Fibroblast of lung (primary cell): ENCODE results near the gene PFN3. TPM values are rescaled to one million over a fixed set of nuclear protein-coding genes. Genes with fewer than 3 reads are reported as not detected.

ENCODE experiments used
- DNase-seq, 2 donors: peaks; one replicate each; pipeline versions ENCODE4 v3.0.0 to v3.0.0-alpha.2; 2010; ENCODE audit warnings: low read depth in 2 of 2
- H2AFZ ChIP-seq: 2 replicates; pipeline ENCODE4 v1.5.1; 2012; ENCODE audit warnings: low read length, control low read depth, inconsistent platforms
- H3K27ac ChIP-seq: 2 replicates; pipeline ENCODE4 v1.5.1; 2011; ENCODE audit warnings: low read length, control low read depth; ENCODE audit not compliant: insufficient read depth
- H3K27me3 ChIP-seq: 2 replicates; pipeline ENCODE4 v1.5.1; 2011; ENCODE audit warnings: mild to moderate bottlenecking, low read length; ENCODE audit not compliant: control insufficient read depth, insufficient read depth
- H3K36me3 ChIP-seq: 2 replicates; pipeline ENCODE4 v1.5.1; 2011; ENCODE audit warnings: low read length; ENCODE audit not compliant: control insufficient read depth, insufficient read depth
- H3K4me1 ChIP-seq: 2 replicates; pipeline ENCODE4 v1.5.1; 2011; ENCODE audit warnings: low read length; ENCODE audit not compliant: control insufficient read depth, insufficient read depth; ENCODE audit errors: extremely low read depth
- H3K4me2 ChIP-seq: 2 replicates; pipeline ENCODE4 v1.5.1; 2011; ENCODE audit warnings: low read length, control low read depth; ENCODE audit not compliant: insufficient read depth; ENCODE audit errors: extremely low read depth
- H3K4me3 ChIP-seq, 4 experiments: fragments of 200-600 bp in 1 of 4; sonication (generic) in 1 of 4; replicated peaks in 1 of 4; 2 replicates each; pipeline ENCODE4 v1.5.1; 2011 to 2016; ENCODE audit warnings: low read length in 4 of 4, low read depth in 3 of 4, mild to moderate bottlenecking in 3 of 4, control low read depth in 2 of 4, inconsistent platforms in 1 of 4, mixed read lengths in 1 of 4; ENCODE audit not compliant: insufficient read depth in 1 of 4; ENCODE audit errors: control extremely low read depth in 1 of 4
- H3K79me2 ChIP-seq: 2 replicates; pipeline ENCODE4 v1.5.1; 2012; ENCODE audit warnings: mild to moderate bottlenecking, low read length, inconsistent platforms; ENCODE audit not compliant: control insufficient read depth, insufficient read depth
- H3K9ac ChIP-seq: 2 replicates; pipeline ENCODE4 v1.5.1; 2011; ENCODE audit warnings: mild to moderate bottlenecking, low read length, control low read depth; ENCODE audit not compliant: insufficient read depth
- H3K9me3 ChIP-seq: 2 replicates; pipeline ENCODE4 v1.5.1; 2012; ENCODE audit warnings: low read depth, low read length; ENCODE audit not compliant: control insufficient read depth, insufficient read depth
- H4K20me1 ChIP-seq: 2 replicates; pipeline ENCODE4 v1.5.1; 2011; ENCODE audit warnings: low read length; ENCODE audit not compliant: control insufficient read depth, insufficient read depth; ENCODE audit errors: extremely low read depth
- CTCF ChIP-seq, 2 donors: IDR thresholded peaks in 1 of 2; conservative IDR thresholded peaks in 1 of 2; 1 replicate in 1 of 2; 2 replicates in 1 of 2; pipeline ENCODE4 v1.5.1; 2011 to 2012; ENCODE audit warnings: low read length in 2 of 2, control low read depth in 1 of 2, inconsistent platforms in 1 of 2, low read depth in 1 of 2, mild to moderate bottlenecking in 1 of 2
- EZH2 ChIP-seq: IDR thresholded peaks from 2 replicates; pipeline ENCODE4 v1.5.1; 2012; ENCODE audit warnings: low read length, control low read depth, mild to moderate bottlenecking; ENCODE audit errors: missing control alignments
- polyA plus RNA-seq, 2 donors: library from polyadenylated mRNA; depleted of rRNA in 1 of 2; stranded (reverse) in 1 of 2; unstranded in 1 of 2; fragments of >200 nt; gene quantifications; 2 replicates each; pipeline ENCODE4 v1.2.1, GENCODE V29; 2011 to 2012; ENCODE audit warnings: missing spikeins in 1 of 2
- total RNA-seq: library from RNA; depleted of rRNA; stranded (reverse); fragments of >200 nt; gene quantifications from 2 replicates; pipeline ENCODE4 v1.2.1, GENCODE V29; 2014

Gene PFN3
- total and polyA plus RNA-seq, 2 donors (not counting 1 experiment from before 2014, with no cell fraction given) = not detected

- Histone ChIP-seq H3K36me3 (no peaks in the 10 kb centered on the region), H3K4me3 (no peak overlapping the region), H3K9ac (no peak overlapping the region), H3K9me3 (no peaks in the 10 kb centered on the region), H3K27ac (no peak overlapping the region), H4K20me1 (no peaks in the 10 kb centered on the region), H3K4me1 (no peaks in the 10 kb centered on the region), H3K4me2 (no peak overlapping the region), H3K27me3 (peaks cover 27% of the 10 kb centered on the region), H2AFZ (no peak overlapping the region), H3K79me2 (no peaks in the 10 kb centered on the region)
- no peak for DNase-seq
- TF ChIP-seq CTCF (conservative IDR thresholded peaks at IDR 0.05 in 1 of 2, IDR thresholded peaks at IDR 0.05 in 1 of 2; ENCODE audit: low read depth in 1 of 2, low read length in 2 of 2) = no peak
- TF ChIP-seq EZH2 = no peak
Observed at GRCh38 chr5:177396078-177396477, 4.4 kb downstream of the PFN3 start.

- Histone ChIP-seq H3K27me3 (peaks cover 10% of the 10 kb centered on the region), H2AFZ (no peak overlapping the region), H3K4me2 (no peak overlapping the region), H3K4me3 (no peak overlapping the region), H3K4me1 (peaks cover 11% of the 10 kb centered on the region), H3K9me3 (no peaks in the 10 kb centered on the region), H3K79me2 (no peaks in the 10 kb centered on the region), H3K27ac (no peak overlapping the region), H3K9ac (no peak overlapping the region), H3K36me3 (no peaks in the 10 kb centered on the region), H4K20me1 (no peaks in the 10 kb centered on the region)
- no peak for DNase-seq
- TF ChIP-seq CTCF (conservative IDR thresholded peaks at IDR 0.05 in 1 of 2, IDR thresholded peaks at IDR 0.05 in 1 of 2; ENCODE audit: low read depth in 1 of 2, low read length in 2 of 2) = no peak
- TF ChIP-seq EZH2 = no peak
Observed at GRCh38 chr5:177393990-177394389, 6.5 kb downstream of the PFN3 start.

DNA sequence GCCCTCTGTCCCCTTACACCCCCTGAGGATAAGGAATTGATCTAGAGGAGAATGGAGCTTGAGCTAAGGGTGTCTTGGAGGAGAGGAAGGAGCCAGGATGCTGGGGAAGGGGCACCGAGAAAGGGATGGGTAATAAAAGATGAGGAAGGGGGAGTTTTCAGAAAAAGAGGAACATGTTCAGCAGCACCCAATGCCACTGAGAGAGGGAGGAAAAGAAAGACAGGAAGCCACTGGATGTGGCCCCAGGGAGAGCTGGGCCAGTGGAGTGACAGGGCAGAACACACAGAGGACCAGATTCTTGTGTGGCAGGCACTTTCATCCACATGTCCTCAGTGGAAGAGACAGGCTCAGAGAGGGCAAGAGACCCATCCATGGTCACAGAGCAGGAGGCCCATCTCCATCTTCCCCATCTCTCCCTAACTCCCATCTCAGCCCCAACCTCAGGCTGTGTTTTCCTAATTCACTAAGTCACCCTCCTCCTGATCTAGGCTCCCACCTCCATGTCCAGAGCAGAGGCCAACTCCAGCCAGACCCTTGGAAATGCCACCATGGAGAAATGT lies 7.2 kb downstream of the PFN3 start:
- H3K9ac ChIP-seq = no peak overlapping the region
- H4K20me1 ChIP-seq = no peaks in the 10 kb centered on the region
- no peak overlapping the region for H2AFZ ChIP-seq
- peaks cover 17% of the 10 kb centered on the region for H3K4me1 ChIP-seq
- peaks cover 10% of the 10 kb centered on the region for H3K27me3 ChIP-seq
- TF ChIP-seq EZH2 = no peak
- TF ChIP-seq CTCF (conservative IDR thresholded peaks at IDR 0.05 in 1 of 2, IDR thresholded peaks at IDR 0.05 in 1 of 2; ENCODE audit: low read depth in 1 of 2, low read length in 2 of 2) = no peak
- no peaks in the 10 kb centered on the region for H3K9me3 ChIP-seq
- H3K4me3 ChIP-seq = no peak overlapping the region
- H3K79me2 ChIP-seq = no peaks in the 10 kb centered on the region
- no peak for DNase-seq
- no peak overlapping the region for H3K27ac ChIP-seq
- no peak overlapping the region for H3K4me2 ChIP-seq
- no peaks in the 10 kb centered on the region for H3K36me3 ChIP-seq
